Brain microvascular endothelial cell (primary cell): ENCODE measurements around the gene EIF5AL1.

Experiments
- DNase-seq: peaks from one replicate; pipeline ENCODE4 v3.0.0-alpha.2; 2020
- H3K27ac ChIP-seq: fragments of 250-450 bp; sonication (Bioruptor Pico); 2 replicates; pipeline ENCODE4 v1.5.1; 2020; ENCODE audit warnings: mild to moderate bottlenecking, moderate library complexity
- H3K27me3 ChIP-seq: fragments of 250-450 bp; sonication (Bioruptor Pico); replicated peaks from 2 replicates; pipeline ENCODE4 v1.5.1; 2020; ENCODE audit warnings: mild to moderate bottlenecking
- H3K36me3 ChIP-seq: fragments of 250-450 bp; sonication (Bioruptor Pico); replicated peaks from 2 replicates; pipeline ENCODE4 v1.5.1; 2020; ENCODE audit warnings: mild to moderate bottlenecking
- H3K4me3 ChIP-seq: 2 replicates; pipeline ENCODE4 v1.5.1; 2011; ENCODE audit warnings: low read depth, mild to moderate bottlenecking, control low read depth, low read length, moderate library complexity
- CTCF ChIP-seq: IDR thresholded peaks from 2 replicates; pipeline ENCODE4 v1.5.1; 2011; ENCODE audit warnings: low read depth, mild to moderate bottlenecking, moderate library complexity, low read length, control low read depth, inconsistent platforms; ENCODE audit errors: missing control alignments
- in situ Hi-C: cut with HindIII; loops from 2 replicates; pipeline ENCODE4 v1.10.0; 2017; ENCODE audit warnings: low sequenced_read_pairs, low pct_ligation_motif_present

EIF5AL1 gene

GRCh38 chr10:79492256-79492655 is 20.1 kb upstream of the EIF5AL1 start:
- H3K27me3 ChIP-seq = no peaks in the 10 kb centered on the region
- TF ChIP-seq CTCF = no peak
- H3K4me3 ChIP-seq = no peak overlapping the region
- no peak for DNase-seq
- in situ Hi-C loops = no loop called here
- no peak overlapping the region for H3K27ac ChIP-seq
- no peaks in the 10 kb centered on the region for H3K36me3 ChIP-seq

- no peak for DNase-seq
- in situ Hi-C loops = no loop called here
- Histone ChIP-seq H3K27me3 (no peaks in the 10 kb centered on the region), H3K4me3 (no peak overlapping the region), H3K36me3 (no peaks in the 10 kb centered on the region), H3K27ac (no peak overlapping the region)
- TF ChIP-seq CTCF = no peak
These were observed 19.5 kb upstream of the EIF5AL1 start for GRCh38 chr10:79492839-79493238.

DNA sequence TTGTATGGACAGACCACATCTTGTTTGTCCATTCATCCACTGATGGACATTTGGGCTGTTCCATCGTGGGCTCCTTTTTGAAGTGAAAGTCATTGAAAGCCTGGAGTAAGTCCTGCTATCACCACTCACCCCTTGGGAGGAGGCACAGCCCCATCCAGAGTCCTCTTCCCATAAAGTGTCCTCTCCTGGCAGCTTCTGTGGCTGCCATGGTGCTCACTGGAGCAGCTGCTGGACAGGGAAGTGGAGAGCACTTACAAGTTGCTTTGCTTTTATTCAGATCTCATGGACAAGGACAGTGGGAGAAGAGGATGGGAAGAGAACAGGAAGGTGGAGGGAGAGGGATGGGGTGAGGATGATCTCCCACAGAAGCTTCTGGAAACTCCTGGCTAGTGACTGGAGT is 18.5 kb upstream of the EIF5AL1 start:
- Histone ChIP-seq H3K27ac (no peak overlapping the region), H3K27me3 (no peaks in the 10 kb centered on the region), H3K4me3 (no peak overlapping the region), H3K36me3 (no peaks in the 10 kb centered on the region)
- TF ChIP-seq CTCF = no peak
- DNase-seq = no peak
- in situ Hi-C loops = no loop called here

DNA sequence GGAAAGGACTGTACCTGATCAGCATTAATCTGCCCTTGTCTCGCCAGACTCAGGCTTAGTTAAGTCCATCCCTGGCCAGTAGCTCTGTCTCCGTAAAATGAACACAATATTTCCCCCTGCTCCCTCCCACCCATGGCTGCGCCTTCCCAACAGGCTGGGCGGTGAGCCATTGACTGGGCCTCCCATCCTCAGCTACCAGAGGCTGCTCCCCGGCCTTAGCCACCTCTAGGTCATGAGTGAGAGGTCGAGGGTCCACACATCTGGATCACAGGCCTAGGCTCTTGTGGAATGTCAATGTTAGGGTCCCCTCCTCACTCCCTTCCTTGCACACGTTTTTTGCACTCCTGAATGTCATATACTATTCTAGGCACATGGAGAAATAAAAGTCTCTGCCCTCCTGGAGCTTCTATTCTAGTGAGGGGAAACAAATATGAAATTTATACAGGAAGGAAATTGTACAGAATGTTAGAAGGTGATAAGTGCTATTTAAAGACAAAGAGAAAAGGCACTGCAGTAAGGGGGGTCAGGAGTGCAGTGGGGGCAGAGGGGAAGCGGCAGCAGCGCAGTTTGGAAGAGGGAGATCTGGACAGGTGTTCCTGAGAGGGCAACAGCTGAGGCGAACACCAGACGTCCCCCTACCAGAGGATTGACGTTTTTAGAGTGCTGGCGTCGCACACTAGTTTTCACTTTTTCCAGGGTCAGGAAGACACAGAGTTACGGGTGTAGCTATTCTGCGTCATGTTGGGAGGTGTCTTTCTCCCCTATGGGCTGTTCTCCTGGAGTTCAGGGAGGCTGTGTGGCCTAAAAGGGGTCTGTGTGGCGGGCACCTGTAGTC is 17.2 kb upstream of the EIF5AL1 start:
- H3K27me3 ChIP-seq = no peaks in the 10 kb centered on the region
- no peak for TF ChIP-seq CTCF
- H3K27ac ChIP-seq = no peak overlapping the region
- H3K36me3 ChIP-seq = no peaks in the 10 kb centered on the region
- DNase-seq = no peak
- no peak overlapping the region for H3K4me3 ChIP-seq
- in situ Hi-C loops = no loop called here

GRCh38 chr10:79495791-79496190 is 16.5 kb upstream of the EIF5AL1 start:
- H3K27ac ChIP-seq = no peak overlapping the region
- H3K4me3 ChIP-seq = no peak overlapping the region
- H3K27me3 ChIP-seq = no peaks in the 10 kb centered on the region
- DNase-seq = no peak
- in situ Hi-C loops = no loop called here
- no peak for TF ChIP-seq CTCF
- H3K36me3 ChIP-seq = no peaks in the 10 kb centered on the region

DNA sequence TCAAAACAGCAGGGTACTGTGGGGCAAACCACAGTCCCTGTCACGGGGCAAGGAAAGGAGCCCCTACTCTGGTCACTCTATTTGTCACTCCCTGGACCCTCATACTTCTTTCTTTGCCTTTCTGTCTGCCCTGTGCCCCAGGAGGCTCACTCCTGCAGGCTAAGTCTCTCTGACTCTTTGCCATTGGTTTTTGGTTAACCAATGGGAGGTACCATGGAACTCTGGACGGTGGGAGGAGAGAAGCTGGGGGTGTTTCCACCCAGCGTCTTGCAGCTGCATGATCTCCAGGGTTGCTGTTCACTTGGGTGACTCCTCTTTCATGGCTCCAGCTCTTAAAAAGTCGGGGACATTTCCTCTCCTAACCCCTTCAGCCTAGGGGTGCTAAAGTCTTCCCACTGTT is 15.4 kb upstream of the EIF5AL1 start:
- H3K27me3 ChIP-seq = no peaks in the 10 kb centered on the region
- no peak overlapping the region for H3K4me3 ChIP-seq
- no peak overlapping the region for H3K27ac ChIP-seq
- in situ Hi-C loops = no loop called here
- no peak for TF ChIP-seq CTCF
- H3K36me3 ChIP-seq = no peaks in the 10 kb centered on the region
- DNase-seq = no peak
